ENCODE results near the gene HDDC3. TPM values are rescaled to one million over a fixed set of nuclear protein-coding genes. Genes with fewer than 3 reads are reported as not detected.
"Not testable (repeated sequence)": the region's sequence is repeated elsewhere in the genome, so short reads cannot be mapped to it uniquely, and the experiment has no call there.

HDDC3 gene
- polyA plus RNA-seq, 1 of the 3 experiments (the other 2 are of a cell fraction): 25.8 TPM

DNA sequence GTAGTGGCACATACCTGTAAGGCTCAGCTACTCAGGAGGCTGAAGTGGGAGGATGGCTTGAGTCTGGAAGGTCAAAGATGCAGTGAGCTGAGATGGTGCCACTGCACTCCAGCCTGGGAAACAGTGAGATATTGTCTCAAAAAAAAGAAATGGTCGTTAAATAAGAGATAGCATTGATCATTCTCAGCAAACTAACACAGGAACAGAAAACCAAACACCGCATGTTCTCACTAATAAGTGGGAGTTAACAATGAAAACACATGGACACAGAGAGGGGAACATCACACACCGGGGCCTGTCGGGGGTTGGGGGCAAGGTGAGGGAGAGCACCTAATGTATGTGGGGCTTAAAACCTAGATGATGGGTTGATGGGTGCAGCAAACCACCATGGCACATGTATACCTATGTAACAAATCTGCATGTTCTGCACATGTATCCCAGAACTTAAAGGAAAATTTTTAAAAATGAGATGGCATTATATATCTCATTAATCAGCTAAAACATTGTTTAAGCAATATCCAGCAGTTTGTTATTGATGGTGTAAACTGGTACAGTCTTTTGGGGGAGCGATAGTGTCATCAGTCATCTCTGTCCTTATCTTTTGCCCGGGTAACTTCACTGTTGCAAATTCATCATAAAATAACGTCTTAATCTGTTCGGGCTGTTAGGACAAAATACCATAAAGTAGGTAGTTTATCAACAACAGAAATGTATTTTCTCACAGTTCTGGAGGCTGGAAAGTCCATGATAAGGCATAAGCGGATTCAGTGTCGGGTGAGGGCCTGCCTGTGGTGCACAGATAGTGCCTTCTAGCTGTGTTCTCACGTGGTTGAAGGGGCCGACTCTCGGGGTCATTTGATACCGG, 30.9 kb downstream of the HDDC3 start (continued):
- TF ChIP-seq NRF1 (IDR thresholded peaks at IDR 0.05; ENCODE audit: low read depth, low read length) (no peak), SIN3A (IDR thresholded peaks at IDR 0.05; ENCODE audit: borderline replicate concordance, low read depth, low read length) (no peak), GABPA (IDR thresholded peaks at IDR 0.05; ENCODE audit: low read depth) (no peak)

DNA sequence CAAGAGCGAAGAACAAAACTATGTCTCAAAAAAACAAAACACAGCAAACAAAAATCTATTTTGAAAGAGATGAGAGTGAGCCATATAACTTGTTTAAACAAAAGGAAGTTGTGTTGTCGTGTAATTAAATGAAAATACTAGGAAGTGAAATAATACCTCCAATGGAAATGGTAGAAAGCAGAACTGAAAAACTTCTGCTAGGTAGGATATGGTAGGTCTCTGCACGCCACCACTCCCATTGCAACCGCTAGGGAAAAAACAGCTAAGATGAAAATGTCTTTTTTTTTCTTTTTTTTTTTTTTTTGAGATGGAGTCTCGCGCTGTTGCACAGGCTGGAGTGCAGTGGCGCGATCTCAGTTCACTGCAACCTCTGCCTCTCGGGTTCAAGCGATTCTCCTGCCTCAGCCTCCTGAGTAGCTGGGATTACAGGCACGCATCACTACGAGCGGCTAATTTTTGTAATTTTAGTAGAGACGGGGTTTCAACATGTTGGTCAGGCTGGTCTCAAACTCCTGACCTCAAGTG, 35.2 kb downstream of the HDDC3 start:
- H3K4me2 ChIP-seq; H3K9ac ChIP-seq; H3K27ac ChIP-seq (ENCODE audit: low read depth in 2 of 2, low read length in 1 of 2); H3K27me3 ChIP-seq (ENCODE audit: insufficient read depth); H3K9me2 ChIP-seq; H3K4me3 ChIP-seq (ENCODE audit: low read depth in 2 of 2, low read length in 1 of 2); H2AFZ ChIP-seq (ENCODE audit: low read depth); H3F3A ChIP-seq (replicated peaks; ENCODE audit: insufficient read depth); H3K9me3 ChIP-seq; H4K20me1 ChIP-seq (ENCODE audit: insufficient read depth); H3K79me2 ChIP-seq (ENCODE audit: insufficient read depth); POLR2A ChIA-PET; H3K36me3 ChIP-seq (replicated peaks in 1 of 2; ENCODE audit: control insufficient read depth in 1 of 2, insufficient read depth in 2 of 2, low read length in 1 of 2); DNase-seq: not testable (repeated sequence)
- CTCF ChIA-PET: interaction anchor here (1.3 to 6.4 kb wide), 5 partner anchors 11 to 249 kb away, joined by 3 to 93 read pairs (median 6); partner anchors contain the start of genes FES, HDDC3 and UNC45A
- WGBS (ENCODE audit: low lambda C conversion rate): 94% methylated on average over 14 of the region's 14 CpGs
- peaks cover 0 to 12% of the 10 kb centered on the region in 2 experiments; a peak in 1 of 4 replicates for H3K4me1 ChIP-seq (ENCODE audit: control insufficient read depth in 1 of 2, insufficient read depth in 2 of 2, low read depth in 1 of 2, low read length in 1 of 2)

DNA sequence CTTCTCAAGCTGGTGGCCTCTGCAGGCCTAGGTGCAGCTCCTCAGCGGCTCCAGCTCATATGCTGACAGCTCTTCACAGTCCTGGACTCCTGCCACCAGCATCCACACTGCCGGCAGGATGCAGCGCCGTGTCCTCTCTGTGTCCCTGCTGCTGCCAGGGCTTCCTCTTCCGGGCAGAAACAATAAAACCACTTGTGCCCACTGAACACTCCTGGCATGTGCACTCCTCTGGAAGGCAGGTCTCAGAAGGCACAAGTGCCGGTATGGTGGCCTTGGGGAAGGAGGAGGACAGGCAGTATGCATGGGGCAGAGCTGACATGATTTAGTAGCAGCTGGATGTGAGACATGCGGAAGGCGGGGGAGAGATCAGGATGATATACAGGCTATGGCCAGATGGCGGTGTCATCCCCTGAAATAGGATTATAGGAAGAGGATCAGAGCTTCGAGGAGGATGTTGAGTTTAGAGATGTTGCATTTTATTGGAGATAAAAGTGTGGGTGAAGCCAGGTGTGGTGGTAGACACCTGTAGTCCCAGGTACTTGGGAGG, 36.7 kb downstream of the HDDC3 start:
- Histone ChIP-seq H3K9me2 (no peaks in the 10 kb centered on the region), H4K20me1 (ENCODE audit: insufficient read depth) (no peaks in the 10 kb centered on the region), H3K79me2 (ENCODE audit: insufficient read depth) (no peaks in the 10 kb centered on the region), H3K9me3 (no peaks in the 10 kb centered on the region), H3K27ac (ENCODE audit: low read depth in 2 of 2, low read length in 1 of 2) (peak overlapping the region in 1 of 2 experiments; percentile 83; a peak in 2 of 4 replicates), H3K36me3 (replicated peaks in 1 of 2; ENCODE audit: control insufficient read depth in 1 of 2, insufficient read depth in 2 of 2, low read length in 1 of 2) (no peaks in the 10 kb centered on the region), H3K9ac (no peak overlapping the region), H3K4me2 (no peak overlapping the region), H3K4me3 (ENCODE audit: low read depth in 2 of 2, low read length in 1 of 2) (no peak overlapping the region; a peak in 1 of 4 replicates), H2AFZ (ENCODE audit: low read depth) (no peak overlapping the region), H3K27me3 (ENCODE audit: insufficient read depth) (no peaks in the 10 kb centered on the region), H3K4me1 (ENCODE audit: control insufficient read depth in 1 of 2, insufficient read depth in 2 of 2, low read depth in 1 of 2, low read length in 1 of 2) (peaks cover 0 to 8% of the 10 kb centered on the region in 2 experiments; a peak in 1 of 4 replicates), H3F3A (replicated peaks; ENCODE audit: insufficient read depth) (peaks cover 2% of the 10 kb centered on the region)
- ChIA-PET POLR2A (interaction anchor here (0.6 to 1.6 kb wide), 6 partner anchors 34 to 1848 kb away, joined by 3 to 8 read pairs (median 5); partner anchors contain the start of genes HDDC3 and UNC45A), CTCF (interaction anchor here (0.7 to 6.4 kb wide), 7 partner anchors 9 to 646 kb away, joined by 3 to 93 read pairs (median 6); partner anchors contain the start of genes FES, HDDC3, TTLL13 and UNC45A)
- peak; percentile 86 for DNase-seq
- TF ChIP-seq, protein P1, sequence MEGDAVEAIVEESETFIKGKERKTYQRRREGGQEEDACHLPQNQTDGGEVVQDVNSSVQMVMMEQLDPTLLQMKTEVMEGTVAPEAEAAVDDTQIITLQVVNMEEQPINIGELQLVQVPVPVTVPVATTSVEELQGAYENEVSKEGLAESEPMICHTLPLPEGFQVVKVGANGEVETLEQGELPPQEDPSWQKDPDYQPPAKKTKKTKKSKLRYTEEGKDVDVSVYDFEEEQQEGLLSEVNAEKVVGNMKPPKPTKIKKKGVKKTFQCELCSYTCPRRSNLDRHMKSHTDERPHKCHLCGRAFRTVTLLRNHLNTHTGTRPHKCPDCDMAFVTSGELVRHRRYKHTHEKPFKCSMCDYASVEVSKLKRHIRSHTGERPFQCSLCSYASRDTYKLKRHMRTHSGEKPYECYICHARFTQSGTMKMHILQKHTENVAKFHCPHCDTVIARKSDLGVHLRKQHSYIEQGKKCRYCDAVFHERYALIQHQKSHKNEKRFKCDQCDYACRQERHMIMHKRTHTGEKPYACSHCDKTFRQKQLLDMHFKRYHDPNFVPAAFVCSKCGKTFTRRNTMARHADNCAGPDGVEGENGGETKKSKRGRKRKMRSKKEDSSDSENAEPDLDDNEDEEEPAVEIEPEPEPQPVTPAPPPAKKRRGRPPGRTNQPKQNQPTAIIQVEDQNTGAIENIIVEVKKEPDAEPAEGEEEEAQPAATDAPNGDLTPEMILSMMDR (IDR thresholded peaks at IDR 0.05): peak; percentile 32
- TF ChIP-seq MXI1 (IDR thresholded peaks at IDR 0.05; ENCODE audit: low read depth, low read length) (peak; percentile 69; the same call in 1 of the 2 replicates), GATA2 (CRISPR knock-in tag; IDR thresholded peaks at IDR 0.05) (peak; percentile 75), NRF1 (IDR thresholded peaks at IDR 0.05; ENCODE audit: low read depth, low read length) (no peak), POLR2AphosphoS5 (IDR thresholded peaks at IDR 0.05; ENCODE audit: low read depth, low read length) (no peak), RAD21 (IDR thresholded peaks at IDR 0.05; ENCODE audit: low read length) (peak; percentile 36; the same call in 1 of the 2 replicates), EP300 (IDR thresholded peaks at IDR 0.05; ENCODE audit: borderline replicate concordance in 1 of 2, low read depth in 1 of 2, low read length in 1 of 2) (peak in 1 of 2 experiments; percentile 30; a peak in 1 of 4 replicates), FOXJ3 (CRISPR knock-in tag; IDR thresholded peaks at IDR 0.05) (peak; percentile 17; the same call in 1 of the 2 replicates), FOSL2 (IDR thresholded peaks at IDR 0.05; ENCODE audit: borderline replicate concordance, low read depth) (no peak), CHD2 (IDR thresholded peaks at IDR 0.05; ENCODE audit: low read length, partially characterized antibody) (peak; percentile 15), MEF2A (IDR thresholded peaks at IDR 0.05; ENCODE audit: borderline replicate concordance, low read depth) (no peak), RCOR1 (IDR thresholded peaks at IDR 0.05; ENCODE audit: low read length) (peak; percentile 46; the same call in 1 of the 2 replicates)
- TF ChIP-seq, protein P2, sequence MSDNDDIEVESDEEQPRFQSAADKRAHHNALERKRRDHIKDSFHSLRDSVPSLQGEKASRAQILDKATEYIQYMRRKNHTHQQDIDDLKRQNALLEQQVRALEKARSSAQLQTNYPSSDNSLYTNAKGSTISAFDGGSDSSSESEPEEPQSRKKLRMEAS (IDR thresholded peaks at IDR 0.05; ENCODE audit: low read depth): 0 out of 2 replicates have a peak, but pooled peaks have one; percentile 14
- TF ChIP-seq, protein P3, sequence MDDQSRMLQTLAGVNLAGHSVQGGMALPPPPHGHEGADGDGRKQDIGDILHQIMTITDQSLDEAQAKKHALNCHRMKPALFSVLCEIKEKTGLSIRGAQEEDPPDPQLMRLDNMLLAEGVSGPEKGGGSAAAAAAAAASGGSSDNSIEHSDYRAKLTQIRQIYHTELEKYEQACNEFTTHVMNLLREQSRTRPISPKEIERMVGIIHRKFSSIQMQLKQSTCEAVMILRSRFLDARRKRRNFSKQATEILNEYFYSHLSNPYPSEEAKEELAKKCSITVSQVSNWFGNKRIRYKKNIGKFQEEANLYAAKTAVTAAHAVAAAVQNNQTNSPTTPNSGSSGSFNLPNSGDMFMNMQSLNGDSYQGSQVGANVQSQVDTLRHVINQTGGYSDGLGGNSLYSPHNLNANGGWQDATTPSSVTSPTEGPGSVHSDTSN (IDR thresholded peaks at IDR 0.05): peak; percentile 37
- 46% methylated on average over 9 of the region's 10 CpGs for WGBS (ENCODE audit: low lambda C conversion rate)

All from SK-N-SH (cell line).